ENCODE data around the gene SLC25A46.

- TF ChIP-seq CTCF (conservative IDR thresholded peaks at IDR 0.05; ENCODE audit: low read depth, low read length) = no peak
- no peak for TF ChIP-seq EZH2 (IDR thresholded peaks at IDR 0.05; ENCODE audit: low read length, unreplicated experiment)
- no peak for TF ChIP-seq EZH2phosphoT487 (IDR thresholded peaks at IDR 0.05; ENCODE audit: borderline replicate concordance, low read length)
Observed at GRCh38 chr5:110760158-110760557, 21.4 kb downstream of the SLC25A46 start.

All from PC-3 (cell line).